Kidney (tissue), 14 donors: ENCODE results near the gene VCAM1. TPM values are rescaled to one million over a fixed set of nuclear protein-coding genes. Genes with fewer than 3 reads are reported as not detected.

Source experiments
- DNase-seq, 5 donors: peaks; one replicate each; pipeline ENCODE4 v3.0.0-alpha.2; 2013 to 2020
- FAIRE-seq: peaks from 2 replicates; lab custom pipeline; 2012; peaks lifted over from hg19 to GRCh38; lab: Jason Lieb, UNC
- H3K27ac ChIP-seq, 2 donors: one replicate each; pipeline ENCODE4 v1.7.0; 2013; ENCODE audit warnings: low read depth in 2 of 2, low read length in 2 of 2, inconsistent platforms in 1 of 2
- H3K27me3 ChIP-seq: one replicate; pipeline ENCODE4 v1.7.1; 2013; ENCODE audit warnings: low read length, inconsistent platforms; ENCODE audit not compliant: control insufficient read depth, insufficient read depth
- H3K36me3 ChIP-seq, 3 donors: one replicate each; pipeline versions ENCODE4 v1.7.0 to v1.7.1; 2013; ENCODE audit warnings: low read length in 3 of 3, control low read depth in 1 of 3, inconsistent platforms in 1 of 3; ENCODE audit not compliant: insufficient read depth in 3 of 3, control insufficient read depth in 2 of 3
- H3K4me1 ChIP-seq, 3 donors: one replicate each; pipeline versions ENCODE4 v1.7.0 to v1.7.1; 2013; ENCODE audit warnings: low read length in 3 of 3, inconsistent platforms in 1 of 3, low read depth in 1 of 3; ENCODE audit not compliant: control insufficient read depth in 2 of 3, insufficient read depth in 2 of 3
- H3K4me3 ChIP-seq, 3 donors: one replicate each; pipeline versions ENCODE4 v1.7.0 to v1.8.1; 2013; ENCODE audit warnings: low read length in 3 of 3, control low read depth in 1 of 3, inconsistent platforms in 1 of 3
- H3K9ac ChIP-seq, 3 donors: one replicate each; pipeline versions ENCODE4 v1.7.0 to v1.7.1; 2013; ENCODE audit warnings: low read length in 3 of 3, control low read depth in 1 of 3, inconsistent platforms in 1 of 3
- H3K9me3 ChIP-seq, 3 donors: one replicate each; pipeline versions ENCODE4 v1.7.0 to v1.7.1; 2013; ENCODE audit warnings: low read length in 3 of 3, control low read depth in 1 of 3, inconsistent platforms in 1 of 3; ENCODE audit not compliant: control insufficient read depth in 2 of 3, insufficient read depth in 1 of 3
- CTCF ChIP-seq: IDR thresholded peaks from 3 replicates; pipeline ENCODE4 v1.5.1; 2012; ENCODE audit warnings: mild to moderate bottlenecking, moderate library complexity, borderline replicate concordance; ENCODE audit not compliant: insufficient read depth; ENCODE audit errors: extremely low read depth
- intact Hi-C: fragments of 100-400 bp; cut with DNase I; formaldehyde crosslinking; loops from one replicate; pipeline ENCODE4 v1.11.1; 2022
- polyA plus RNA-seq: library from polyadenylated mRNA; stranded (reverse); fragments of 350-450 nt; fragmentation: Illumina TruSeq; extraction: RNeasy Lipid Tissue Mini Kit (QIAGEN cat#74804); gene quantifications from one replicate; pipeline ENCODE4 v1.2.3, GENCODE V29; 2014; ENCODE audit warnings: low read depth, low replicate concordance; ENCODE audit not compliant: insufficient read depth
- total RNA-seq: library from RNA; stranded (reverse); fragmentation: NEBNext Ultra II Directional; extraction: Animal tissue kit (Norgen Biotek cat#: 25700); gene quantifications from one replicate; pipeline ENCODE4 v1.2.1, GENCODE V29; 2021
- donor health status: control.
- donor health status: control.
- donor health status: control.
- donor health status: control.
- donor health status: control.
- donor health status: DM: yes; HTN: yes; CAD: no.
- donor health status: Normal renal cell carcinoma (clear cell type).

Gene VCAM1
- total and polyA plus RNA-seq, 2 donors from 2014 or later: 46.0 to 539 TPM

DNA sequence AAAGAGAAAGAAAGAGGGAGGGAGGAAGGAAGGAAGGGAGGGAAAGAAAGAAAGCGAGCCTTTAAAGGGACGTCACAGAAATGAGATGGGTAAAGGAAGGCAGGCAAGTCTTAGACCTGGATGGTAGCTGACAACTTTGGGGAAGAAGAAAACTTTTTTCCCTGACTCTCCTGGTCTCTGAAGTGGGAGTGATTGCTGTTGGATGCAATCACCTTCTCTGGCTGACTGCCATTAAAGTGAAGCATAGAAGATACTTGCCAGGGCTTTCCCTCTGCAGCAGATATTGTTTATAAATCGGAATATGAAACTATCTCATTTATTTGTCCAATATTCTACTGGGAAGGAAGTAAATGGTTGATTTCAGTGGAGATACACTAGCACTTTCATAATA lies 27.0 kb downstream of the VCAM1 start:
- no peak for FAIRE-seq
- H3K27me3 ChIP-seq: no peaks in the 10 kb centered on the region
- TF ChIP-seq CTCF: no peak
- H3K4me1 ChIP-seq: no peaks in the 10 kb centered on the region
- no peaks in the 10 kb centered on the region for H3K36me3 ChIP-seq
- H3K4me3 ChIP-seq: no peak overlapping the region
- no peak overlapping the region for H3K9ac ChIP-seq
- H3K9me3 ChIP-seq: no peaks in the 10 kb centered on the region
- H3K27ac ChIP-seq: no peak overlapping the region
- intact Hi-C loops: no loop called here
- no peak for DNase-seq

GRCh38 chr1:100747771-100748170 lies 28.2 kb downstream of the VCAM1 start:
- no peak for TF ChIP-seq CTCF
- H3K9me3 ChIP-seq: no peaks in the 10 kb centered on the region
- no peaks in the 10 kb centered on the region for H3K36me3 ChIP-seq
- H3K27me3 ChIP-seq: no peaks in the 10 kb centered on the region
- DNase-seq (no peak), FAIRE-seq (no peak)
- H3K4me3 ChIP-seq: no peak overlapping the region
- intact Hi-C loops: no loop called here
- no peak overlapping the region for H3K9ac ChIP-seq
- H3K27ac ChIP-seq: no peak overlapping the region
- H3K4me1 ChIP-seq: no peaks in the 10 kb centered on the region

GRCh38 chr1:100750005-100750885 lies 30.7 kb downstream of the VCAM1 start:
- no peak for TF ChIP-seq CTCF
- Histone ChIP-seq H3K9ac (no peak overlapping the region), H3K4me1 (no peaks in the 10 kb centered on the region), H3K27ac (no peak overlapping the region), H3K36me3 (no peaks in the 10 kb centered on the region), H3K4me3 (no peak overlapping the region), H3K27me3 (no peaks in the 10 kb centered on the region), H3K9me3 (no peaks in the 10 kb centered on the region)
- FAIRE-seq (no peak), DNase-seq (no peak)
- intact Hi-C loops: no loop called here
